Body of pancreas (tissue), 4 donors: ENCODE results near the gene GCG. TPM values are rescaled to one million over a fixed set of nuclear protein-coding genes. Genes with fewer than 3 reads are reported as not detected.

Source experiments
- ATAC-seq: fragments of 150-250 bp; one replicate; pipeline ENCODE4 v1.9.1; 2016
- DNase-seq, 4 donors: peaks; one replicate each; pipeline ENCODE4 v3.0.0-alpha.2; 2019
- H3K27ac ChIP-seq, 4 donors: fragments of 200-600 bp; sonication (generic); 1 replicate in 3 of 4; 2 replicates in 1 of 4; pipeline versions ENCODE4 v1.5.1 to v1.6.1; 2016 to 2019; ENCODE audit warnings: mild to moderate bottlenecking in 1 of 4, mixed read lengths in 1 of 4, moderate library complexity in 1 of 4
- H3K27me3 ChIP-seq, 2 donors: fragments of 200-600 bp; sonication (generic); one replicate each; pipeline ENCODE4 v1.6.0; 2016; ENCODE audit warnings: mild to moderate bottlenecking in 1 of 2
- H3K36me3 ChIP-seq, 2 donors: fragments of 200-600 bp; sonication (generic); replicated peaks in 1 of 2; 2 replicates each; pipeline ENCODE4 v1.5.1; 2016; ENCODE audit warnings: low read depth in 2 of 2; ENCODE audit not compliant: insufficient read depth in 1 of 2
- H3K4me1 ChIP-seq: fragments of 200-600 bp; sonication (generic); one replicate; pipeline ENCODE4 v1.6.0; 2016
- H3K4me3 ChIP-seq, 2 donors: fragments of 200-600 bp; sonication (generic); 1 replicate in 1 of 2; 2 replicates in 1 of 2; pipeline ENCODE4 v1.5.1; 2016 to 2019
- H3K9me3 ChIP-seq, 3 donors: fragments of 200-600 bp; sonication (generic); 1 replicate in 2 of 3; 2 replicates in 1 of 3; pipeline ENCODE4 v1.5.1; 2016
- CTCF ChIP-seq, 7 experiments: fragments of 450-650 bp in 4 of 7; fragments of 200-600 bp in 3 of 7; sonication (generic) in 3 of 7; IDR thresholded peaks; one replicate each; pipeline ENCODE4 v1.5.1; 2016 to 2019; ENCODE audit warnings: antibody characterized with exemption in 7 of 7
- POLR2A ChIP-seq, 3 donors: fragments of 450-650 bp; IDR thresholded peaks; one replicate each; pipeline ENCODE4 v1.6.1; 2016; ENCODE audit warnings: antibody characterized with exemption in 3 of 3, mild to moderate bottlenecking in 2 of 3
- WGBS, 2 donors: methylation state at CpG; one replicate each; pipeline ENCODE4 v1.1.5; 2017; 5-methylcytosine and 5-hydroxymethylcytosine counted together
- intact Hi-C: fragments of 100-400 bp; cut with DNase I; formaldehyde crosslinking; loops from one replicate; pipeline ENCODE4 v1.15.1; 2023
- total RNA-seq, 2 donors: library from RNA; depleted of rRNA; stranded (reverse); fragments of >200 nt; gene quantifications; one replicate each; pipeline ENCODE4 v1.1.0, GENCODE V29; 2016

The GCG gene
- total RNA-seq, 2 donors from 2014 or later = 129 to 464 TPM

DNA sequence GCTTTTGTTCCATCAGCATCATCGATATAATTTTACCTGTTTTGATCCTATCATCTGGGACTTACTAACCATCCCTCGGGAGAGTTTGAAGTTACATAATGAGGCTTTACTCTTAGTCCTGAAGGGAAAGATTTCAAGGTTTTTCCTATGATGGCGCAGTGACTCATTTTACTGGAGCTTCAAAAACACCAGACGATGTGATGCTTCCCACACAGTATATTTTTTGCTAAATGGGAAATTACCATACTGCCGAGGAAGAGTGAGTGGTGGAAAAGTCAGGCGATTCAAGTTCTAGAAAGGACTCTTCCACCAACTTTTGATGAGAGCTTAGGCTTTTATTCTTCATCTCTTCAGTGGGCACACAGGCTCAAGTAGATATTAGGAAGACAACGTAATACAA is 44.6 kb upstream of the GCG start:
- no peak overlapping the region for H3K27ac ChIP-seq
- H3K4me1 ChIP-seq = no peaks in the 10 kb centered on the region
- intact Hi-C loops = no loop called here
- no peak overlapping the region for H3K4me3 ChIP-seq
- H3K36me3 ChIP-seq = no peaks in the 10 kb centered on the region
- no peak for TF ChIP-seq CTCF (IDR thresholded peaks at IDR 0.05)
- no peak for TF ChIP-seq POLR2A (IDR thresholded peaks at IDR 0.05)
- H3K9me3 ChIP-seq = no peaks in the 10 kb centered on the region
- ATAC-seq (no peak), DNase-seq (no peak)
- no peaks in the 10 kb centered on the region for H3K27me3 ChIP-seq
- WGBS, 2 donors = 77 to 80% methylated on average over 7 of the region's 7 CpGs

- no peak for DNase-seq
- no peak for ATAC-seq
- Histone ChIP-seq H3K36me3 (no peaks in the 10 kb centered on the region), H3K4me3 (no peak overlapping the region), H3K9me3 (no peaks in the 10 kb centered on the region), H3K27me3 (no peaks in the 10 kb centered on the region), H3K4me1 (no peaks in the 10 kb centered on the region), H3K27ac (no peak overlapping the region)
- WGBS, 2 donors = 57 to 59% methylated on average over 3 of the region's 3 CpGs
- intact Hi-C loops = no loop called here
- TF ChIP-seq CTCF (IDR thresholded peaks at IDR 0.05) (no peak), POLR2A (IDR thresholded peaks at IDR 0.05) (no peak)
These were observed 36.4 kb upstream of the GCG start for GRCh38 chr2:162188451-162188850.

- H3K4me1 ChIP-seq = no peaks in the 10 kb centered on the region
These were observed 33.6 kb upstream of the GCG start for GRCh38 chr2:162185541-162186232.

GRCh38 chr2:162184821-162185450 is 32.9 kb upstream of the GCG start:
- TF ChIP-seq CTCF (IDR thresholded peaks at IDR 0.05) (no peak), POLR2A (IDR thresholded peaks at IDR 0.05) (no peak)
- intact Hi-C loops = no loop called here
- Histone ChIP-seq H3K4me3 (no peak overlapping the region), H3K27me3 (no peaks in the 10 kb centered on the region), H3K36me3 (no peaks in the 10 kb centered on the region), H3K4me1 (no peaks in the 10 kb centered on the region), H3K9me3 (no peaks in the 10 kb centered on the region), H3K27ac (no peak overlapping the region)
- ATAC-seq (no peak), DNase-seq (no peak)
- WGBS, 2 donors = 18 to 19% methylated on average over 2 of the region's 2 CpGs

More at GRCh38 chr2:162185541-162186232, 33.6 kb upstream of the GCG start:
- H3K27ac ChIP-seq = no peak overlapping the region
- TF ChIP-seq POLR2A (IDR thresholded peaks at IDR 0.05) (no peak), CTCF (IDR thresholded peaks at IDR 0.05) (no peak)
- H3K4me3 ChIP-seq = no peak overlapping the region
- ATAC-seq = no peak
- no peaks in the 10 kb centered on the region for H3K36me3 ChIP-seq
- H3K27me3 ChIP-seq = no peaks in the 10 kb centered on the region
- no peak for DNase-seq
- intact Hi-C loops = no loop called here
- no peaks in the 10 kb centered on the region for H3K9me3 ChIP-seq
- WGBS, 2 donors = 42 to 55% methylated on average over 5 of the region's 5 CpGs

DNA sequence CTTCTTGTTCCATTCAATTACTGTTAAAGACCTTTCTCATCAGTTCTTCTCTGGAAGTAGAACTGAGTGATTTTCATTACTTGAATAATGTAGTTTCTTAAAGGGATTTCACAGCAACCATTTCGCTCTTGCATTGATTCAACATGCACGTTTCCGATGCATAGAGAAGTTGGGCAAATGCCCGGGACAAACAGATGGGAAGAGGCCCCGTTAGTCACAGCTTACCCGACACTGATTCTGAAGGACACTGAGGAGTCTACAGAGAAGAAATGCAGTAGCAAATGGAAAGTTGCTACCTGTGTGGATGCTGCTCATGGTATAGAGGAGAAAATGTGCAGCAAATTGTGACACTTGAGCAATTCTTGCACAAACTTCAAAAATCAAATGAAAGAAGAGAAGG is 32.3 kb upstream of the GCG start:
- DNase-seq (no peak), ATAC-seq (no peak)
- no peaks in the 10 kb centered on the region for H3K36me3 ChIP-seq
- no peak overlapping the region for H3K27ac ChIP-seq
- H3K4me3 ChIP-seq = no peak overlapping the region
- no peaks in the 10 kb centered on the region for H3K9me3 ChIP-seq
- TF ChIP-seq POLR2A (IDR thresholded peaks at IDR 0.05) = no peak
- intact Hi-C loops = no loop called here
- no peaks in the 10 kb centered on the region for H3K4me1 ChIP-seq
- WGBS, 2 donors = 87 to 93% methylated on average over 6 of the region's 6 CpGs
- no peaks in the 10 kb centered on the region for H3K27me3 ChIP-seq
